GOT3 (cell line): Measurements from ENCODE around the gene SLC5A5.
"Not testable (repeated sequence)": the region's sequence is repeated elsewhere in the genome, so short reads cannot be mapped to it uniquely, and the experiment has no call there.

Experiments used
- DNase-seq: peaks from one replicate; lab custom pipeline; 2025; ENCODE audit warnings: mixed read lengths; lab: John Stamatoyannopoulos, UW

SLC5A5 gene

GRCh38 chr19:17871032-17871877 is 490 bp upstream of the SLC5A5 start:
- no peak for DNase-seq

- no peak for DNase-seq
These were observed 681 bp downstream of the SLC5A5 start for GRCh38 chr19:17872251-17873001.

- DNase-seq = no peak
These were observed 2.3 kb downstream of the SLC5A5 start for GRCh38 chr19:17873786-17874757.

- no peak for DNase-seq
These were observed 3.0 kb downstream of the SLC5A5 start for GRCh38 chr19:17874758-17875135.

- no peak for DNase-seq
These were observed 6.0 kb downstream of the SLC5A5 start for GRCh38 chr19:17877696-17878095.

GRCh38 chr19:17879466-17879865 is 7.7 kb downstream of the SLC5A5 start:
- no peak for DNase-seq

- DNase-seq = no peak
These were observed 10.0 kb downstream of the SLC5A5 start for GRCh38 chr19:17881701-17882100.

- DNase-seq = no peak
These were observed 12.1 kb downstream of the SLC5A5 start for GRCh38 chr19:17883627-17884410.

- no peak for DNase-seq
These were observed 14.8 kb downstream of the SLC5A5 start for GRCh38 chr19:17886515-17886914.

- DNase-seq = not testable (repeated sequence)
These were observed 15.5 kb downstream of the SLC5A5 start for GRCh38 chr19:17887221-17887620.

- DNase-seq = no peak
These were observed 16.5 kb downstream of the SLC5A5 start for GRCh38 chr19:17888260-17888659.

GRCh38 chr19:17889609-17890214 is 18.0 kb downstream of the SLC5A5 start:
- DNase-seq = no peak

- no peak for DNase-seq
These were observed 22.0 kb downstream of the SLC5A5 start for GRCh38 chr19:17893766-17894165.

- DNase-seq = no peak
These were observed 31.0 kb downstream of the SLC5A5 start for GRCh38 chr19:17902701-17903100.

GRCh38 chr19:17908244-17908643 is 36.5 kb downstream of the SLC5A5 start:
- DNase-seq = no peak

- DNase-seq = no peak
These were observed 37.4 kb downstream of the SLC5A5 start for GRCh38 chr19:17909003-17909732.

- DNase-seq = no peak
These were observed 39.1 kb downstream of the SLC5A5 start for GRCh38 chr19:17910791-17911360.

GRCh38 chr19:17915940-17916593 is 44.3 kb downstream of the SLC5A5 start:
- no peak for DNase-seq

- DNase-seq = not testable (repeated sequence)
These were observed 46.4 kb downstream of the SLC5A5 start for GRCh38 chr19:17918151-17918550.
